ENCODE results near the gene NHLH1. TPM values are rescaled to one million over a fixed set of nuclear protein-coding genes. Genes with fewer than 3 reads are reported as not detected.

NHLH1 gene
- total RNA-seq: under 1 TPM in 1 of 4 donors, not detected in 3; 0.46 TPM

GRCh38 chr1:160366731-160367515, at the start of gene NHLH1:
Gene NHLH1, plus strand, starts transcription at chr1:160367071. Its CDS starts 3,661 bp downstream, at chr1:160370732.
- TF ChIP-seq CTCF (IDR thresholded peaks at IDR 0.05): no peak
- DNase-seq (ENCODE audit: low spot score): no peak
- ATAC-seq (ENCODE audit: low FRiP score): no peak

GRCh38 chr1:160322831-160323230, 44.0 kb upstream of the NHLH1 start:
- DNase-seq (ENCODE audit: low spot score) (no peak), ATAC-seq (ENCODE audit: low FRiP score) (no peak)
- TF ChIP-seq CTCF (IDR thresholded peaks at IDR 0.05): no peak

GRCh38 chr1:160325252-160325651, 41.6 kb upstream of the NHLH1 start:
- TF ChIP-seq CTCF (IDR thresholded peaks at IDR 0.05): no peak
- ATAC-seq (ENCODE audit: low FRiP score) (no peak), DNase-seq (ENCODE audit: low spot score) (no peak)

- no peak for TF ChIP-seq CTCF (IDR thresholded peaks at IDR 0.05)
- DNase-seq (ENCODE audit: low spot score) (no peak), ATAC-seq (ENCODE audit: low FRiP score) (no peak)
Measured at GRCh38 chr1:160326418-160326817, 40.5 kb upstream of the NHLH1 start.

- DNase-seq (ENCODE audit: low spot score) (no peak), ATAC-seq (ENCODE audit: low FRiP score) (no peak)
- TF ChIP-seq CTCF (IDR thresholded peaks at IDR 0.05): no peak
Measured at GRCh38 chr1:160328184-160328583, 38.7 kb upstream of the NHLH1 start.

GRCh38 chr1:160330119-160330518, 36.8 kb upstream of the NHLH1 start:
- no peak for TF ChIP-seq CTCF (IDR thresholded peaks at IDR 0.05)
- no peak for DNase-seq (ENCODE audit: low spot score)
- no peak for ATAC-seq (ENCODE audit: low FRiP score)

GRCh38 chr1:160332516-160332915, 34.4 kb upstream of the NHLH1 start:
- no peak for ATAC-seq (ENCODE audit: low FRiP score)
- no peak for TF ChIP-seq CTCF (IDR thresholded peaks at IDR 0.05)
- no peak for DNase-seq (ENCODE audit: low spot score)
